ENCODE data around the gene UBAC1. TPM values are rescaled to one million over a fixed set of nuclear protein-coding genes. Genes with fewer than 3 reads are reported as not detected.

The UBAC1 gene
- total RNA-seq, 1 donor from 2014 or later: 31.4 TPM

GRCh38 chr9:135990468-135991429 is 29.6 kb upstream of the UBAC1 start:
- no peak overlapping the region for H3K27ac Mint-ChIP-seq
- H3K27me3 Mint-ChIP-seq: no peaks in the 10 kb centered on the region
- no peak overlapping the region for H3K4me3 Mint-ChIP-seq (ENCODE audit: low read depth)
- DNase-seq (ENCODE audit: low spot score, unreplicated experiment): no peak
- no peaks in the 10 kb centered on the region for H3K9me3 Mint-ChIP-seq (ENCODE audit: low read depth)
- no peak for TF ChIP-seq CTCF (IDR thresholded peaks at IDR 0.05; ENCODE audit: unreplicated experiment)
- H3K4me1 Mint-ChIP-seq (ENCODE audit: low read depth): peaks cover 12% of the 10 kb centered on the region
- H3K36me3 Mint-ChIP-seq (ENCODE audit: insufficient read depth): no peaks in the 10 kb centered on the region

- no peak for DNase-seq (ENCODE audit: low spot score, unreplicated experiment)
- no peaks in the 10 kb centered on the region for H3K27me3 Mint-ChIP-seq
- no peak for TF ChIP-seq CTCF (IDR thresholded peaks at IDR 0.05; ENCODE audit: unreplicated experiment)
Observed at GRCh38 chr9:135989722-135990467, 28.7 kb upstream of the UBAC1 start.

GRCh38 chr9:135989157-135989556 is 28.0 kb upstream of the UBAC1 start:
- DNase-seq (ENCODE audit: low spot score, unreplicated experiment): no peak
- H3K9me3 Mint-ChIP-seq (ENCODE audit: low read depth): no peaks in the 10 kb centered on the region
- H3K27ac Mint-ChIP-seq: no peak overlapping the region
- H3K4me1 Mint-ChIP-seq (ENCODE audit: low read depth): peaks cover 11% of the 10 kb centered on the region
- H3K36me3 Mint-ChIP-seq (ENCODE audit: insufficient read depth): no peaks in the 10 kb centered on the region
- H3K27me3 Mint-ChIP-seq: peaks cover 3% of the 10 kb centered on the region
- no peak for TF ChIP-seq CTCF (IDR thresholded peaks at IDR 0.05; ENCODE audit: unreplicated experiment)
- H3K4me3 Mint-ChIP-seq (ENCODE audit: low read depth): no peak overlapping the region

More at GRCh38 chr9:135989722-135990467, 28.7 kb upstream of the UBAC1 start:
- Mint-ChIP-seq H3K36me3 (ENCODE audit: insufficient read depth) (no peaks in the 10 kb centered on the region), H3K4me1 (ENCODE audit: low read depth) (peaks cover 12% of the 10 kb centered on the region), H3K27ac (no peak overlapping the region), H3K9me3 (ENCODE audit: low read depth) (no peaks in the 10 kb centered on the region), H3K4me3 (ENCODE audit: low read depth) (no peak overlapping the region)

GRCh38 chr9:135988493-135988892 is 27.3 kb upstream of the UBAC1 start:
- Mint-ChIP-seq H3K9me3 (ENCODE audit: low read depth) (no peaks in the 10 kb centered on the region), H3K36me3 (ENCODE audit: insufficient read depth) (no peaks in the 10 kb centered on the region), H3K27ac (no peak overlapping the region), H3K27me3 (peaks cover 7% of the 10 kb centered on the region), H3K4me3 (ENCODE audit: low read depth) (no peak overlapping the region), H3K4me1 (ENCODE audit: low read depth) (peaks cover 8% of the 10 kb centered on the region)
- TF ChIP-seq CTCF (IDR thresholded peaks at IDR 0.05; ENCODE audit: unreplicated experiment): no peak
- DNase-seq (ENCODE audit: low spot score, unreplicated experiment): no peak

- TF ChIP-seq CTCF (IDR thresholded peaks at IDR 0.05; ENCODE audit: unreplicated experiment): no peak
Observed at GRCh38 chr9:135987838-135988404, 26.7 kb upstream of the UBAC1 start.

More at GRCh38 chr9:135987838-135988404, 26.7 kb upstream of the UBAC1 start:
- no peaks in the 10 kb centered on the region for H3K36me3 Mint-ChIP-seq (ENCODE audit: insufficient read depth)
- H3K27ac Mint-ChIP-seq: no peak overlapping the region
- DNase-seq (ENCODE audit: low spot score, unreplicated experiment): no peak
- H3K4me3 Mint-ChIP-seq (ENCODE audit: low read depth): no peak overlapping the region
- no peaks in the 10 kb centered on the region for H3K9me3 Mint-ChIP-seq (ENCODE audit: low read depth)
- H3K27me3 Mint-ChIP-seq: peaks cover 8% of the 10 kb centered on the region
- H3K4me1 Mint-ChIP-seq (ENCODE audit: low read depth): peaks cover 7% of the 10 kb centered on the region

Data from progenitor cell of endocrine pancreas (in vitro differentiated cells).